ENCODE data around the gene IQSEC2.

Gene IQSEC2

GRCh38 chrX:53250556-53250955 is 30.8 kb downstream of the IQSEC2 start:
- Histone ChIP-seq H3K27ac (no peak overlapping the region), H3K9me3 (ENCODE audit: severe bottlenecking) (no peaks in the 10 kb centered on the region), H3K36me3 (no peaks in the 10 kb centered on the region), H3K4me3 (ENCODE audit: low read depth, low read length) (no peak overlapping the region), H3K27me3 (ENCODE audit: insufficient read depth, low read depth, severe bottlenecking) (peaks cover 39% of the 10 kb centered on the region)
- no peak for DNase-seq
- TF ChIP-seq CTCF (IDR thresholded peaks at IDR 0.05; ENCODE audit: low read depth, low read length), result no peak

GRCh38 chrX:53249408-53250042 is 31.9 kb downstream of the IQSEC2 start:
- Histone ChIP-seq H3K27ac (no peak overlapping the region), H3K36me3 (no peaks in the 10 kb centered on the region), H3K27me3 (ENCODE audit: insufficient read depth, low read depth, severe bottlenecking) (peaks cover 36% of the 10 kb centered on the region), H3K4me3 (ENCODE audit: low read depth, low read length) (no peak overlapping the region), H3K9me3 (ENCODE audit: severe bottlenecking) (no peaks in the 10 kb centered on the region)
- DNase-seq, result no peak
- no peak for TF ChIP-seq CTCF (IDR thresholded peaks at IDR 0.05; ENCODE audit: low read depth, low read length)

GRCh38 chrX:53247928-53248327 is 33.5 kb downstream of the IQSEC2 start:
- no peaks in the 10 kb centered on the region for H3K9me3 ChIP-seq (ENCODE audit: severe bottlenecking)
- H3K27ac ChIP-seq, result no peak overlapping the region
- TF ChIP-seq CTCF (IDR thresholded peaks at IDR 0.05; ENCODE audit: low read depth, low read length), result no peak
- no peak for DNase-seq
- H3K27me3 ChIP-seq (ENCODE audit: insufficient read depth, low read depth, severe bottlenecking), result peaks cover 30% of the 10 kb centered on the region
- H3K4me3 ChIP-seq (ENCODE audit: low read depth, low read length), result no peak overlapping the region
- H3K36me3 ChIP-seq, result no peaks in the 10 kb centered on the region

- no peak overlapping the region for H3K4me3 ChIP-seq (ENCODE audit: low read depth, low read length)
- no peak overlapping the region for H3K27ac ChIP-seq
- no peak for TF ChIP-seq CTCF (IDR thresholded peaks at IDR 0.05; ENCODE audit: low read depth, low read length)
- H3K27me3 ChIP-seq (ENCODE audit: insufficient read depth, low read depth, severe bottlenecking), result peaks cover 26% of the 10 kb centered on the region
- no peak for DNase-seq
- no peaks in the 10 kb centered on the region for H3K9me3 ChIP-seq (ENCODE audit: severe bottlenecking)
- no peaks in the 10 kb centered on the region for H3K36me3 ChIP-seq
Observed at GRCh38 chrX:53246231-53246630, 35.2 kb downstream of the IQSEC2 start.

GRCh38 chrX:53244610-53245009 is 36.8 kb downstream of the IQSEC2 start:
- no peak for DNase-seq
- no peak overlapping the region for H3K4me3 ChIP-seq (ENCODE audit: low read depth, low read length)
- no peak overlapping the region for H3K27ac ChIP-seq
- no peaks in the 10 kb centered on the region for H3K9me3 ChIP-seq (ENCODE audit: severe bottlenecking)
- H3K27me3 ChIP-seq (ENCODE audit: insufficient read depth, low read depth, severe bottlenecking), result peaks cover 21% of the 10 kb centered on the region
- TF ChIP-seq CTCF (IDR thresholded peaks at IDR 0.05; ENCODE audit: low read depth, low read length), result no peak
- no peaks in the 10 kb centered on the region for H3K36me3 ChIP-seq

- no peaks in the 10 kb centered on the region for H3K9me3 ChIP-seq (ENCODE audit: severe bottlenecking)
- no peak for DNase-seq
- no peaks in the 10 kb centered on the region for H3K36me3 ChIP-seq
- H3K4me3 ChIP-seq (ENCODE audit: low read depth, low read length), result no peak overlapping the region
- H3K27me3 ChIP-seq (ENCODE audit: insufficient read depth, low read depth, severe bottlenecking), result peaks cover 11% of the 10 kb centered on the region
- no peak for TF ChIP-seq CTCF (IDR thresholded peaks at IDR 0.05; ENCODE audit: low read depth, low read length)
- no peak overlapping the region for H3K27ac ChIP-seq
Observed at GRCh38 chrX:53242310-53242709, 39.1 kb downstream of the IQSEC2 start.

Measured in WERI-Rb-1 (cell line).